Urinary bladder (tissue), 4 donors: Measurements from ENCODE around the gene TH. TPM values are rescaled to one million over a fixed set of nuclear protein-coding genes. Genes with fewer than 3 reads are reported as not detected.

Source experiments
- DNase-seq: peaks from one replicate; pipeline ENCODE4 v3.0.0-alpha.2; 2015; ENCODE audit errors: extremely low spot score
- H3K27ac ChIP-seq: one replicate; pipeline ENCODE4 v1.5.1; 2013; ENCODE audit warnings: low read depth, mild to moderate bottlenecking, moderate library complexity
- H3K36me3 ChIP-seq: one replicate; pipeline ENCODE4 v1.6.1; 2013; ENCODE audit warnings: mild to moderate bottlenecking, moderate library complexity; ENCODE audit not compliant: insufficient read depth
- H3K4me1 ChIP-seq: one replicate; pipeline ENCODE4 v1.6.1; 2013; ENCODE audit warnings: mild to moderate bottlenecking, moderate library complexity; ENCODE audit not compliant: insufficient read depth
- H3K4me3 ChIP-seq: one replicate; pipeline ENCODE4 v1.5.1; 2013; ENCODE audit warnings: low read depth, low read length
- WGBS: extraction: QIAGEN DNeasy Blood & Tissue Kit; methylation state at CpG from one replicate; pipeline ENCODE4 v1.1.7; 2013; 5-methylcytosine and 5-hydroxymethylcytosine counted together
- polyA plus RNA-seq: library from polyadenylated mRNA; stranded (reverse); fragments of 200-250 nt; gene quantifications from one replicate; pipeline ENCODE4 v1.2.3, GENCODE V29; 2013
- total RNA-seq: library from RNA; depleted of rRNA; stranded (reverse); fragments of >200 nt; gene quantifications from one replicate; pipeline ENCODE4 v1.2.3, GENCODE V29; 2014
- donor health status: healthy with polysubstance abuse.
- donor health status: healthy.

Gene TH
- total RNA-seq (1.6 TPM), polyA plus RNA-seq (3.6 TPM)

DNA sequence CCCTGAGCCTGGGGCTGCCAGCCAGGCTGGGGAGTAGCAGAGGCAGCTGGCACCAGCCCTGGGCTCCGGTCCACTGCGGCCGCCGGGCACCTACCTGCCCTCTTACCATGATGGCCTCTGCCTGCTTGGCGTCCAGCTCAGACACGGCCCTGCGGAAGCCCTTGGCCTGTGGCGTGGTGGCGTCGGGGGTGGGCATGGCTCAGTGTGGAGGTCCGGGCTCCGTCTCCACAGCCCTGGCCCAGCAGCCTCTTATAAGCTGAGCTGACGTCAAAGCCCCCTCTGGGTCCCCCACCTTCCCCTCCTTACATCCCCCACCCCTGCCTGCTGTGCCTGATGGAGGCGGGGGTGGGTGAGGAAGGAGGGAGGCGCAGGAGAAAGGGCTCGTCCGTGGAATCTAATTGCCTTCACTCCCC lies at the start of gene TH:
Gene TH, minus strand, starts transcription at position 225 of the 413 bp plus-strand sequence. Its CDS starts 29 bp downstream, at position 196.
- H3K4me3 ChIP-seq = no peak within 1 kb of the TSS
- DNase-seq = no peak
- 58% methylated on average over 17 of the region's 17 CpGs for WGBS

GRCh38 chr11:2221024-2221423 lies 49.4 kb upstream of the TH start:
- no peak for DNase-seq
- Histone ChIP-seq H3K36me3 (no peaks in the 10 kb centered on the region), H3K27ac (no peak overlapping the region), H3K4me3 (no peak overlapping the region), H3K4me1 (no peaks in the 10 kb centered on the region)
- 76% methylated on average over 1 of the region's 1 CpG for WGBS

More for the DNA sequence above, at the start of gene TH:
- H3K27ac ChIP-seq = no peak within 1 kb of the TSS
- no peaks in the 10 kb centered on the region for H3K36me3 ChIP-seq
- H3K4me1 ChIP-seq = no peaks in the 10 kb centered on the region

- Histone ChIP-seq H3K4me3 (no peak overlapping the region), H3K36me3 (no peaks in the 10 kb centered on the region), H3K4me1 (no peaks in the 10 kb centered on the region), H3K27ac (no peak overlapping the region)
- no peak for DNase-seq
- 71% methylated on average over 3 of the region's 3 CpGs for whole genome bisulfite sequencing
Observed at GRCh38 chr11:2220173-2220771, 48.7 kb upstream of the TH start.

GRCh38 chr11:2219318-2220017 lies 47.9 kb upstream of the TH start:
- no peaks in the 10 kb centered on the region for H3K36me3 ChIP-seq
- H3K4me3 ChIP-seq = no peak overlapping the region
- H3K27ac ChIP-seq = no peak overlapping the region
- no peaks in the 10 kb centered on the region for H3K4me1 ChIP-seq
- 77% methylated on average over 6 of the region's 6 CpGs for WGBS
- no peak for DNase-seq

DNA sequence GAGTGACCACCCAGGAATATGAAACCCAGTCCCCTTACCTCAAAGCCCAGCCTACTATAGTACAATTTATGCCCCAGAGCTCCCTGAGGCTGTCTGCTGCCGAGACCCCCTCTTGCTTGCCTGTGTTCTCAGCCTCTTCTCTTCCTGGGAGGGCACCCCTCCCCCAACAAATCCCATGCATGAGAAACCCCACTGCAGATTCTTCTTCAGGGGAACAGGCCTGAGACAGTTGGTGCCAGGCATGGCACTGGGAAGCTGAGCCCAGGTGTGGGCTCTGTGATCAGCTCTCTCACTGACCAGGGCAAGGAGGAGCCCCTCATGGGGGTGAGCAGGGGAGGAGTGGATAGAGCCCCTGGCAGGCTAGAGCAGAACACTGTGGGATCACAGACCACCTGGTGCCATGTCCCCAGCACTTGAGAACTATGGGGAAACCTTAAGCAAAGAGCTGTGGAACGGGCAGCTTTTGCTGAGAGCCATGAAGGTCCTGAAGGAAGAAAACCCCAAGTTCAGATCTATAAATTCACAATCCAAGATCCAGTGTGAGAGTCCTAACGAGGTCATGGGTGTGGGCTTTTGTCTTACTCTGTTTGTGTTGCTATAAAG lies 46.5 kb upstream of the TH start:
- H3K36me3 ChIP-seq = no peaks in the 10 kb centered on the region
- no peak overlapping the region for H3K27ac ChIP-seq
- DNase-seq = no peak
- H3K4me1 ChIP-seq = no peaks in the 10 kb centered on the region
- WGBS = 65% methylated on average over 3 of the region's 3 CpGs
- no peak overlapping the region for H3K4me3 ChIP-seq

- Histone ChIP-seq H3K27ac (no peak overlapping the region), H3K4me1 (no peaks in the 10 kb centered on the region), H3K36me3 (no peaks in the 10 kb centered on the region), H3K4me3 (no peak overlapping the region)
- 68% methylated on average over 23 of the region's 23 CpGs for WGBS
- DNase-seq = no peak
Observed at GRCh38 chr11:2217211-2218030, 45.8 kb upstream of the TH start.

DNA sequence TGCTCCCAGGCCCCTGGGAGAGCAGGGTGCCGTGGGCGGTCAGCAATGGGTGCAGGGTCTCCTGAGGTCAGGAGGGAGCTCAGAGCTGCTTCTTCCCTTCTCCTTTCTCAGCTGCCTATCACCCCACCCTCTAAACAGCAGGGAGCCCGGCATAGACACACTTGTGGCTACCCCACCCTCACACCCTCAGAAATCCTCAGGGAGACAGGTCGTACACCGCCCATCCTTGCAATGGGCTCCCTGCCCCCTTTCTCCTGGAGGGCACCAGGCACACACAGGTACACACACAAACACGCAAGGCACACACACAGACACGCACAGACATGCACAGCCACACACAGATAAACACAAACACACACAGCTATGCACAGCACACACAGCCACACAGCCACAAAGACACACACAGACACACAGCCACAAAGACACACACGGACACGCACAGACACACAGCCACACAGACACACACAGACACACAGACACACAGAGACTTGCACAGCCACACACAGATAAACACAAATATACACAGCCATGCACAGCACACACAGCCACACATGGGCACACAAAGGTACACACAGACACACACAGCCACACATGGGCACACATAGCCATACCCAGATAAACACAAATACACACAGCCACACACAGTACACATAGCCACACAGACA lies 44.9 kb upstream of the TH start:
- H3K27ac ChIP-seq = no peak overlapping the region
- no peak for DNase-seq
- no peaks in the 10 kb centered on the region for H3K36me3 ChIP-seq
- 80% methylated on average over 9 of the region's 9 CpGs for WGBS
- no peak overlapping the region for H3K4me3 ChIP-seq
- no peaks in the 10 kb centered on the region for H3K4me1 ChIP-seq

GRCh38 chr11:2215561-2216399 lies 44.2 kb upstream of the TH start:
- Histone ChIP-seq H3K36me3 (no peaks in the 10 kb centered on the region), H3K4me3 (no peak overlapping the region), H3K4me1 (no peaks in the 10 kb centered on the region), H3K27ac (no peak overlapping the region)
- 86% methylated on average over 34 of the region's 34 CpGs for WGBS
- no peak for DNase-seq

GRCh38 chr11:2215230-2215560 lies 43.6 kb upstream of the TH start:
- Histone ChIP-seq H3K4me1 (no peaks in the 10 kb centered on the region), H3K4me3 (no peak overlapping the region), H3K27ac (no peak overlapping the region), H3K36me3 (no peaks in the 10 kb centered on the region)
- no peak for DNase-seq
- 90% methylated on average over 5 of the region's 5 CpGs for WGBS

DNA sequence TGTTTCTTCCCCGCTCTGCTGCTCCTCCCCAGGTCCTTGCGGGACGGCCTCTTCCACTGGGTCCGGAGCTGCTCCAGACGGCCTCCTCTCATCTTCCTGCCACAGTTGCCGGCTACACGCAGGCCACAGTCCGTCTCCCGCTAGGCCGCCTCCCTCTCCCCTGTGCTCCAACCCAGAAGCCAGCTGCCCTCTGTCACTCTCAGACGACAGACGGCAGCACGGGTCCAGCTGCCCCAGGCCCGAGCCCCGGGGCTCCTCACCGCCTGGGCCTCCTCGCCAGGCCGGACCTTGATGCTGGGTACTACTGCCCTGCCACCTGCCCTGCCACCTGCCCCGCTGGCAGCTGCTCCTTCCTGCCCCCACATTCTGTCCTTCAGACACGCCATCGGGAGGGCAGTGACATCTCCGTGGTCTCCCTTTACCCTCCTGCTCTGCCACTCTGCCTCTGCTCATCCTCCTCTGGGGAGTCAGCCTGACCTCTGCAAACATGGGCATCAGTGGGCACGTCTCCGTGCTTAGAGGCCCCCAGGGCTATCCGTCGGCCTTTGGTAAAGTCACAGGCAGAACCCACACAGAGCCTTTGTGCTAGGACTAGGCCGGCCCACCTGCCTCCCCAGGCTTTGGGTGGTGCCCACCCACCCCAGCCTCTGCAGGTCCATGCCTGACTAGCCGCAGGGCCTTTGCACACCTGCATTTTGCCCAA lies 43.1 kb upstream of the TH start:
- WGBS = 77% methylated on average over 28 of the region's 28 CpGs
- Histone ChIP-seq H3K4me3 (no peak overlapping the region), H3K36me3 (no peaks in the 10 kb centered on the region), H3K27ac (no peak overlapping the region), H3K4me1 (no peaks in the 10 kb centered on the region)
- no peak for DNase-seq

DNA sequence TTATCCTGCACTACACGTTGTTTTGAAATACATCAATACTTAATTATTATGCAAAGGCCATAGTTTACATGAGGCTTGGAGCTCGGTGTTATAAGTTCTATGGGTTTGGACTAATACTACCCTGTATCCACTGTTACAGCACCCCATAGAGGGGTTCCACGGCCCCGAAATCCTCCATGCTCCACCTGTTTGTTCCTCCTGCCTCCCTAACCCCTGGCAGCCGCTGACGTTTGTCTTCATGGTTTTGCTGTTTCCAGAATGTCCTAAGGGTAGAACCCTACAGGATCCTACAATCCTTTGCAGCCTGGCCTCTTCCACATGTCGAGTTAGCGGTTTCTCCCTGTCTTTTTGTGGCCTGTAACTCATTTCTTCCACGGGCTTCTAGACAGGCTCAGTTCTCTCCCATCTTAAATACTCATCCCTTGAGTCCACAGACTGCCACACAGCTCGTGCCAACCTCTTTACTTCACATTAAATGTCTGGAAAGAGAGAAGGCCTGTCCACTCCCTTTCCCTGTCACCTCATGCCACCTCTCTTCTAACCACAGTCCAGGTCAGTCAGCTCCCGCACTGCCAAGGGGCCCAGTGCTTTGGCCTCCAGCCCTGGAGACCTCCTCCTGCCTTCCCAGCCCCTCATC lies 42.4 kb upstream of the TH start:
- Histone ChIP-seq H3K4me1 (no peaks in the 10 kb centered on the region), H3K27ac (no peak overlapping the region), H3K4me3 (no peak overlapping the region), H3K36me3 (no peaks in the 10 kb centered on the region)
- 81% methylated on average over 11 of the region's 11 CpGs for WGBS
- DNase-seq = no peak

- H3K27ac ChIP-seq = no peak overlapping the region
- DNase-seq = no peak
- WGBS = 70% methylated on average over 16 of the region's 16 CpGs
Observed at GRCh38 chr11:2213384-2213842, 41.8 kb upstream of the TH start.

More at GRCh38 chr11:2213384-2213842, 41.8 kb upstream of the TH start:
- H3K4me3 ChIP-seq = no peak overlapping the region
- no peaks in the 10 kb centered on the region for H3K4me1 ChIP-seq
- H3K36me3 ChIP-seq = no peaks in the 10 kb centered on the region
